NCI-H1436 treated with DMSO at 0.1 percent for 48 hours (cell line): ENCODE measurements around the gene ZNF423.
"Not testable (repeated sequence)": the region's sequence is repeated elsewhere in the genome, so short reads cannot be mapped to it uniquely, and the experiment has no call there.

Experiments used
- DNase-seq: peaks from one replicate; lab custom pipeline; 2025; lab: John Stamatoyannopoulos, UW

ZNF423 gene

GRCh38 chr16:49695782-49696413 is 160.0 kb downstream of the ZNF423 start:
- DNase-seq, result no peak

GRCh38 chr16:49693445-49693844 is 162.5 kb downstream of the ZNF423 start:
- DNase-seq, result no peak

GRCh38 chr16:49690778-49691177 is 165.1 kb downstream of the ZNF423 start:
- DNase-seq, result no peak

GRCh38 chr16:49688036-49688697 is 167.7 kb downstream of the ZNF423 start:
- no peak for DNase-seq

- DNase-seq, result no peak
Observed at GRCh38 chr16:49687476-49688002, 168.4 kb downstream of the ZNF423 start.

GRCh38 chr16:49684696-49685095 is 171.2 kb downstream of the ZNF423 start:
- no peak for DNase-seq

- DNase-seq, result no peak
Observed at GRCh38 chr16:49682577-49683165, 173.2 kb downstream of the ZNF423 start.

- no peak for DNase-seq
Observed at GRCh38 chr16:49681217-49681883, 174.6 kb downstream of the ZNF423 start.

- DNase-seq, result no peak
Observed at GRCh38 chr16:49679095-49679494, 176.8 kb downstream of the ZNF423 start.

GRCh38 chr16:49677661-49678060 is 178.3 kb downstream of the ZNF423 start:
- not testable (repeated sequence) for DNase-seq

GRCh38 chr16:49675413-49675812 is 180.5 kb downstream of the ZNF423 start:
- DNase-seq, result no peak

- no peak for DNase-seq
Observed at GRCh38 chr16:49674990-49675389, 180.9 kb downstream of the ZNF423 start.

- no peak for DNase-seq
Observed at GRCh38 chr16:49674351-49674851, 181.5 kb downstream of the ZNF423 start.

GRCh38 chr16:49673442-49673841 is 182.5 kb downstream of the ZNF423 start:
- DNase-seq, result no peak

- no peak for DNase-seq
Observed at GRCh38 chr16:49672753-49673152, 183.2 kb downstream of the ZNF423 start.

- no peak for DNase-seq
Observed at GRCh38 chr16:49671333-49671732, 184.6 kb downstream of the ZNF423 start.

- no peak for DNase-seq
Observed at GRCh38 chr16:49670627-49671026, 185.3 kb downstream of the ZNF423 start.

- DNase-seq, result no peak
Observed at GRCh38 chr16:49665482-49666230, 190.3 kb downstream of the ZNF423 start.

- DNase-seq, result no peak
Observed at GRCh38 chr16:49664221-49665215, 191.4 kb downstream of the ZNF423 start.
